Stimulated activated memory B cell treated with anti-CD40 and anti-IgM and Interleukin-4, amounts not matched to agents 10 μg/mL and 1 μg/mL and 100 μg/mL, for 72 hours (primary cell): Measurements from ENCODE around the gene SYT7.

Experiments used
- ATAC-seq: fragments of 150-1000 bp; cut with Tn5 transposase; 2 replicates; pipeline ENCODE4 v1.10.0; 2021
- H3K27ac Mint-ChIP-seq: one replicate; pipeline ENCODE4 v1.8.0; 2022; ENCODE audit warnings: mild to moderate bottlenecking, mixed read lengths
- H3K27me3 Mint-ChIP-seq: one replicate; pipeline ENCODE4 v1.8.0; 2022; ENCODE audit warnings: mixed read lengths
- H3K36me3 Mint-ChIP-seq: one replicate; pipeline ENCODE4 v1.8.0; 2022; ENCODE audit warnings: mixed read lengths
- H3K4me1 Mint-ChIP-seq: one replicate; pipeline ENCODE4 v1.8.0; 2022; ENCODE audit warnings: mixed read lengths
- H3K4me3 Mint-ChIP-seq: one replicate; pipeline ENCODE4 v1.8.0; 2022; ENCODE audit warnings: mild to moderate bottlenecking, moderate library complexity, mixed read lengths
- H3K9me3 Mint-ChIP-seq: one replicate; pipeline ENCODE4 v1.8.0; 2022; ENCODE audit warnings: mixed read lengths

SYT7 gene

DNA sequence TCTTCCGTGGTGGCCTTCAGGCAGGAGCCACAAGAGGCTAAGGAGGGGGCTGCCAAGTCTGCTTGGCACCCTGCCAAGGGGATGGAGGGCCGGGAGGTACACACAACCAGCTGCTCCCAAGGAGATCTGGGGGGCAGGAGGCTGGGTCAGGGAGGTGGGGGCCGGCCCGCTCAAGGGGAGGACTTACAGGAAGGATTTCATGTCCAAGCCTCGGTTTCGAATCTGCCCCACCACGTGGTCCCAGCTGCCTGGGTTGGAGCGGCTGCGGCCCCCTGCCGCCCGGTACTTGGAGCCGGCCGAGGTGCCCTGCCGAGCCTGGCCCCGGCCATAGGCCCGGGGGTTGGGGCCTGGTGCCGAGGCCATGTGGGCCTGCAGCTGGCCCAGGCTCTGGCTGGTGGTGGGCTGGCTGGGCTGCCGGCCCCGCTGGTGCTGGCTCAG, 38.8 kb downstream of the SYT7 start:
- Mint-ChIP-seq H3K27ac (no peak overlapping the region), H3K4me1 (peaks cover 12% of the 10 kb centered on the region), H3K27me3 (peaks cover 75% of the 10 kb centered on the region), H3K9me3 (no peaks in the 10 kb centered on the region), H3K4me3 (no peak overlapping the region), H3K36me3 (no peaks in the 10 kb centered on the region)
- ATAC-seq, result no peak

DNA sequence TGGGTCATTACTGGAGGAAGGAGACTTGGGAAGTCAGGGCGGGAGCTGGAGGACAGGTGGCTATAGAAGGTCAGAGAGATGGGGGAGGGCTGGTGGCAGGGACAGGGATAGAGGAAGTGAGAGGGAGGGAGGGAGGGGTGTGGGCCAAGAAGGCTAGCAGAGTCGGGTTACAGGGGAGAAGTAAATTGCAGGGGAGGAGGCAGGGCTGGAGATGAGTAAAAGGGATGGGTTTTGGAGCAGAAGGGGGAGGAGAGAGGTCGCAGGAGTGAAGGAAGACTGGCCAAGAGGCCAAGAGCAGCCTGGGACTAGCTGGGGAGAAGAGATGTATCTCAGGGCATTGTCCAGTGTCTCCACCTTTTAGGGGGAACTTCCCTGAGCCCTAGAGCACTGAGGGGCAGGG, 39.3 kb downstream of the SYT7 start:
- Mint-ChIP-seq H3K27ac (no peak overlapping the region), H3K27me3 (peaks cover 70% of the 10 kb centered on the region), H3K36me3 (no peaks in the 10 kb centered on the region)

DNA sequence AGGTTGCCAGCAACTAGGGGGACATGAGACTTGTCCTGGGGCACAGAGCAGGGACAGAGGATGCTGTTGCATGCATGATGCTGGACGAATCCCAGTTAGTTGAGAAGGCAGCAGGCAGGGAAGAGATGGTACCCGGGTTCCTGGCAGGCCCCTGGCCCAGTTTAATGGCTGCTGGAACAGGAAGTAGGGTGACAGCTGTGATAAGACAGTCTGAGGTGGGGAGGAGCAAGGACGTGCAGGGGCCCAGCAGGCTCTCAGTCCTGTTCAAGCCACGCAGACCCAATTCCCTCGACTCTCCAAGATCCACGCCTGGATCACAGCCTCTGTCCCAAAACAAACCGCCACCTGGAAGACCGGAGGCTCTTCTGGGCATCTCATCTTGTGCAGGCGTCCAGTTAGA, 40.3 kb downstream of the SYT7 start:
- H3K36me3 Mint-ChIP-seq, result no peaks in the 10 kb centered on the region
- no peak for ATAC-seq
- no peak overlapping the region for H3K4me3 Mint-ChIP-seq
- H3K27me3 Mint-ChIP-seq, result peaks cover 70% of the 10 kb centered on the region
- H3K27ac Mint-ChIP-seq, result no peak overlapping the region
- peaks cover 12% of the 10 kb centered on the region for H3K4me1 Mint-ChIP-seq
- H3K9me3 Mint-ChIP-seq, result no peaks in the 10 kb centered on the region

More for the DNA sequence above, 39.3 kb downstream of the SYT7 start:
- no peak for ATAC-seq
- H3K4me3 Mint-ChIP-seq, result no peak overlapping the region
- H3K4me1 Mint-ChIP-seq, result peaks cover 12% of the 10 kb centered on the region
- no peaks in the 10 kb centered on the region for H3K9me3 Mint-ChIP-seq

DNA sequence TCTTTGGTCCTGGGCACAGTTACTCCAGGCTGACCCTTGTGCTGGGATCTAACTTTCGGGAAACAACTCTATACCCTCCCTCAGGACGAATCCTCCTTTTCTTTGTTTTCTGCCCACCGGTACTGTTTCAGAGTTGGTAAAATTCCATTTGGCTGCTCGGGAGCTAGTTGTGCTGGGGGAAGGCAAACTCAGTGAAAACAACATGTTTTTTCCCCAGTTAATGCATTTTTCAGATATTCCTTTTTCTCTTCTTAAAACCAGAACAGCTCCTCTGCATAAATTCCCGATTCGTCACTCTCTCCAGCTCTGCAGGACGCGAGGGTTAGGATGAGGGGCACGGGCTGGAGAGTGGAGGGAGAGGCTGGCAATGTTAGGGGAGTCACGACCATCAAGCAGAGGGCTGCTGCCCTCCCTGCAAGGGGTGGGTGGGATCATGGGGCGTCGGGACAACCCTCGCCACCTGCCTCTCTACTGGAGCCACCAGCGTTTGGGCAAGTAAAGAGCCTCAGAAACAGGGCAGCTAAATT, 41.0 kb downstream of the SYT7 start:
- no peaks in the 10 kb centered on the region for H3K36me3 Mint-ChIP-seq
- H3K27me3 Mint-ChIP-seq, result peaks cover 70% of the 10 kb centered on the region
- no peak overlapping the region for H3K27ac Mint-ChIP-seq
- no peak overlapping the region for H3K4me3 Mint-ChIP-seq
- peaks cover 12% of the 10 kb centered on the region for H3K4me1 Mint-ChIP-seq
- ATAC-seq, result no peak
- H3K9me3 Mint-ChIP-seq, result no peaks in the 10 kb centered on the region

DNA sequence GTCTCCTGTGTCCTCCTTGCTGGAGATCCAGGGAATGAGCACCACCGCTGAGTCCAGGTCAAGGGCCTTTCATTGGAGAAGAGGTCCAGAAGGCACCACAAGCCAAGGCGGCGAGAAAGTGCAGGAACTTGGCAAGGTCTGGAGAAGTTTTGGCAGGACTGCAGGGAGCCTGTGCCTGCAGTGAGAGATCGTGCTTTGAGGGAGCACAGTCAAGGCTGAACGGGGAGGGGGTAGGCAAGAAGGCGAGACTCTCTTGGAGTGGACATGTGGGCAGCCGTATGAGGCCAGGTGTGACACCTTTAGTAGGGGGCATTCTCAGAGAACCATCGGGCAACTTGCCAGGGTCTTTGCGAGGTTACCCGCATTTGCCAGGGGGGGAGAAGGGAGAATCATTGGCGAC, 41.9 kb downstream of the SYT7 start:
- Mint-ChIP-seq H3K4me3 (no peak overlapping the region), H3K9me3 (no peaks in the 10 kb centered on the region), H3K27me3 (peaks cover 74% of the 10 kb centered on the region), H3K36me3 (no peaks in the 10 kb centered on the region), H3K27ac (no peak overlapping the region), H3K4me1 (peaks cover 12% of the 10 kb centered on the region)
- ATAC-seq, result no peak

DNA sequence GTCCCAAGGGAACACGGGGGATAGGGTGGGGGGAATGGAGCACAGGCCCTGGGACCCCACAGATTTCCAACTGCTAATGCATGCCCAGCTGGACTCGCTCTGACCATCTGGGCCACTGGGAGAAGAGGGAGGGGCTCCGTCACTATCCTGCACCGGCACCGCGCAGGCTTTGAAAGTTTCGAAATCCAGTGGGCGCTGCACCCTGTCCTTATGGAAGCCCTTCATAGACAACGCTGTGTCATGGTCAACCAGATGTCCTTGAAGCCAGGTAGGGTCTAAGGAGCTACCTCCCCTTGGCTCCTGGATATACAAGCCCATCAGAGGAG, 42.3 kb downstream of the SYT7 start:
- Mint-ChIP-seq H3K9me3 (no peaks in the 10 kb centered on the region), H3K4me3 (no peak overlapping the region), H3K36me3 (no peaks in the 10 kb centered on the region), H3K4me1 (peaks cover 12% of the 10 kb centered on the region), H3K27ac (no peak overlapping the region), H3K27me3 (peaks cover 74% of the 10 kb centered on the region)
- no peak for ATAC-seq

DNA sequence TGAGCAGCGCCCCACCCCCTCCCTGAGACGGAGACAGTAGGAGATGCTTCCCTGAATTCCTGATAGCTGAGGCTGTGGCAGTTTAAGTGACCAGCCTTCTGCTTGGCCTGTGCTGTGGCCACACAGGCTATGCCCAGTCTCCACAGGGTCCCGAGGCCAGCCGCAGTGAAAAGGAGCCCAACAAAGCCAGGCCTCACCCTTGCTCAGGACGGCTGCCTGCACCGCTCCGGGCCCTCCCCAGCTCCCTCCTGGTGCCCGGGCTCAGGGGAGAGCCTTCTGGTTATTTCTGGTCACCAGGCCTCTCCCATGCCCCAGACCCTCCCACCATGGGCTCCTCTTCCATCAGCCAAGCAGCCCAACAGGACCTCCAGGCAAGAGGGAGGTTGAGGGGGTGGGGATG, 43.5 kb downstream of the SYT7 start:
- H3K4me3 Mint-ChIP-seq, result no peak overlapping the region
- H3K27me3 Mint-ChIP-seq, result peaks cover 83% of the 10 kb centered on the region
- ATAC-seq, result no peak
- H3K9me3 Mint-ChIP-seq, result no peaks in the 10 kb centered on the region
- peaks cover 12% of the 10 kb centered on the region for H3K4me1 Mint-ChIP-seq
- H3K36me3 Mint-ChIP-seq, result no peaks in the 10 kb centered on the region
- H3K27ac Mint-ChIP-seq, result no peak overlapping the region

DNA sequence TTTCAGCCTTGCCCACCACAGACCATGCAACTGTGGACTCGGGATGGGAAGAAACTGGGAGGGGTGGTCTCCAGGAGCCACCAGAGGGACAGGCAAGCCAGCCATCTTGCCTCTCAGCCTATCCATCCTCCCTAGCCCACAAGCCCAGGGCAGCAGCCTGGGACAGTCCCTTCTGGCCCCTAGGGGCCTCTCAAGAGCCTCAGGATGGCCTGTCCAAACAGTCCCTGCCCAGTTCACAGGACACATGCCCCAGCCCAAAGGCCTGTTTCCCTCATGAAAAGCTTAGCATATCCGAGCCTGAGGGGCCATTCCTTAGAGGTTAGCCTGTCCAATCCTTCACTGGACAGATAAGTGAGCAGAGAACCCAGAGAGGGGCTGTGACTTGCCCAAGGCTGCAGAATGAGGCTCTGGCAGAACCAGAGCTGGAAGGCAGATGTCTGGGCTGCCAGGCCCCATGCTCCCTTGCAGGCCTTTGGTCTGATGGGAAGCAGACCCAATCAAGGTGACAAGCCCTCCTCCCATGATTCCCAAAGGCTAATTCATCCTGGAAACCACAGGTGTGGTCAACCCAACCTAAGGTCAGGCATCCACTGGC, 44.1 kb downstream of the SYT7 start:
- Mint-ChIP-seq H3K27ac (no peak overlapping the region), H3K27me3 (peaks cover 78% of the 10 kb centered on the region), H3K4me3 (no peak overlapping the region), H3K36me3 (no peaks in the 10 kb centered on the region), H3K4me1 (peaks cover 10% of the 10 kb centered on the region), H3K9me3 (no peaks in the 10 kb centered on the region)
- no peak for ATAC-seq

DNA sequence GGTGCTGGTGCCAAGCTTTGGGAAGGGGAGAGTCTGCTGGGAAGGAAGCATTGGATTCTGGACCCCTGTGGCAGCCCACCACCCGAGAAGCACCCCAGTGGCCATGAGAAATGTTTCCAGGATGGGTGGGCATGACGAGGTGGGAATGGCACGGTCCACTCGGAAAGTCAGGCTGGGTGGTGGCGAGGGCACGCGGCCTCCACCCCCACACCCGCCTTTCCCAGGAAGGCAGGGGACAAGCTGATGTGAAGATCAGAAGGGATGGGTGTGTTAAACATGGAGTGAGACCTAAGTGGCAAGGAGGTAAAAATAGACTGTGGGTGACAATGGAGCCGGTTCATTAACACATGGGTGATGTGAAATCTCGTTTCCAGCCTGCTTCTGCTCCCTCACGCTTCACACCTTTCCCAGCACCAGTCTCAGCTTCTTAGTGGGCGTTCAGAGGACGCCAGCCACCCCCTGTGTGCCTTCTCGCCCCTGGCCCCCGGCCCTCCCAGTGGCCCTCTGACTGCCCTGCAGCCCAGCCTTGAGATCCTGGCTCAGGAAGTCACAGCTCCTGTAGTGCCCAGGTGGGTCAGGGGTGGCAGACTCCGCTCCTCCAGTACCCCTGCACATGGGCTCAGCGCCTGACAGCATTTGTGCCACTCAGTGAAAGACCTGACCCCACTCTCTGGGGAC, 44.7 kb downstream of the SYT7 start:
- no peak for ATAC-seq
- Mint-ChIP-seq H3K36me3 (no peaks in the 10 kb centered on the region), H3K27me3 (peaks cover 76% of the 10 kb centered on the region), H3K4me3 (no peak overlapping the region), H3K9me3 (no peaks in the 10 kb centered on the region), H3K4me1 (peaks cover 4% of the 10 kb centered on the region), H3K27ac (no peak overlapping the region)

DNA sequence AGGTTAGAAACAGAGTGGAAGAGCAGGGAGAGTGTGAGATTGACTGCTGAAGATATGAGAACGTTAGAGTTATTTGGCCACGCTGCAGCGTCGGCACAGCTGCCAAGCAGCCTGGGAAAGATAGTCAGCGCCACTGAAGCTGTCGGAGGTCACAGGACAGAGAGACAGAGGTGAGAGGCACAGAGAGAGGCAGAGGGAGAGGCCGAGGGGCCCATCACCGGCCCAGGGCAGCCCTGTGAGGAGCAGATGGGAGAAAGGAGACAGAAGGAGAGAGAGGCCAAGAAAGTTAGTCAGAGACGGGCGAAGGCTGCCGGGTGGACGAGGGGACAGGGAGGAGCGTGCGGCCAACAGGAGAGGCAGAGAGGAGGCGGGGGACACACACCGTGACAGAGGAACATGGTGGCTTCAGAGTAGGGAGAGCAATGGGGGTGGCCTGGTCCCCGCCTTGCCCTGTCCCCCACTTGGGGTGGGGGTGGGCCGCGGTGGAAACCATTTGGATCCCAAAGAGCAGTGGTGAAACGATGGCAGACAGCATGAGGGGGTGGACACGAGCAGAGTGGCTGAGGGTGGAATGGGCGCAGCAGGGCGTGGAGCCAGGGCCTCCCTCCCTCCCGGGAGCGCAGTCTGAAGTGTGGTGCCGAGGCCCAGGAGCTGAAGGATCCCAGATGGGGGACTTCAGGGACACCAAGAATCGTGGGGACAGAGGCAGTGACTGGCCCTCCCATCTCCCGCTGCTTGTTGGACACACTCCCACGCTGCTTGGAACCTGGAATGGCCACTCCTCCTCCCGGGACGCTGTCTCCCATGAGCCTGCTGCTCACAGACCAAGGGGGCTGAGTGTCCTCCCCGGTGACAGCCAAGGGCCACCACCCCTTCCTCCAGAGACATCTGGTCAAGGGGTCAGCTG, 45.7 kb downstream of the SYT7 start:
- Mint-ChIP-seq H3K36me3 (no peaks in the 10 kb centered on the region), H3K4me1 (no peaks in the 10 kb centered on the region), H3K27ac (no peak overlapping the region), H3K9me3 (no peaks in the 10 kb centered on the region), H3K4me3 (no peak overlapping the region), H3K27me3 (peaks cover 79% of the 10 kb centered on the region)
- no peak for ATAC-seq

DNA sequence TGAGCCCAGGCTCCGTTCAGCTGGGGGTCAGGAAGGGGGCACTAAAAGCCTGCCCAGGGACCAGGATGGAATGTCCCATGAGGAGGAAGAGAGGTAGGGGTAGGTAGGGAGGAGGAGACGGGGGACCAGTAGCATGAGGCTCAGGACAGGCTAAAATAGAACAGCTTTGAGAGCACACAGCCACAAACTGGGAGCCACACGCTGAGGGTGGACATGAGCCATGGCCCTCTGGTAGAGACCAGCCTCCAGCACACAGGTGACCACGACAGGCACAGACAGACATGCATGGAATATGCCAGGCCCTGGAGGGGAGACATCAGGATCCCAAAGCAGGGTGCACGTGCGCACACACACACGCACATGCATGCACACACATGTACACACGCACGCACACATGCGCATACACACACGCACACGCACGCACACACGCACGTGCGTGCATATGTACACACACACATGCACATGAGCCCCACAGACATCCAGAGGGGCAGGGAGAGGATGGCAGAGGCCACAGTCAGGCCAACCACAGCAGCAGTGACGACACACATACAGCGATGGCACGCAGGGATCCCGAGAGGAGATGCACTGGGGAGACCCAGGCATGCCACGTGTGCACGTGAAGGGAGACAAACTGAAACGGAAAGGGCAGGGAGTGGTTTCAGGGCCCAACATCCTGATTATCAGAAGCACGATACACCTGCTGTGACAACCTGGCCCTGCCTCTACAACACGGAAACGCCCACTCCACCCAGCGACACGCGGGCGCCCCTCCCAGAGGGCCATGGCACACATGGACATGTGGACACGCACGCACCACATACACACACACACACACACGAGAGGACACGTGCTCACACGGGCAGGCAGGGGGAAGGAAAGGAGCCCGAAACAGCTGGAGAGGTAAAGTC, 46.6 kb downstream of the SYT7 start:
- no peaks in the 10 kb centered on the region for H3K36me3 Mint-ChIP-seq
- H3K4me3 Mint-ChIP-seq, result no peak overlapping the region
- H3K27ac Mint-ChIP-seq, result no peak overlapping the region
- H3K9me3 Mint-ChIP-seq, result no peaks in the 10 kb centered on the region
- ATAC-seq, result no peak
- peaks cover 79% of the 10 kb centered on the region for H3K27me3 Mint-ChIP-seq
- no peaks in the 10 kb centered on the region for H3K4me1 Mint-ChIP-seq

DNA sequence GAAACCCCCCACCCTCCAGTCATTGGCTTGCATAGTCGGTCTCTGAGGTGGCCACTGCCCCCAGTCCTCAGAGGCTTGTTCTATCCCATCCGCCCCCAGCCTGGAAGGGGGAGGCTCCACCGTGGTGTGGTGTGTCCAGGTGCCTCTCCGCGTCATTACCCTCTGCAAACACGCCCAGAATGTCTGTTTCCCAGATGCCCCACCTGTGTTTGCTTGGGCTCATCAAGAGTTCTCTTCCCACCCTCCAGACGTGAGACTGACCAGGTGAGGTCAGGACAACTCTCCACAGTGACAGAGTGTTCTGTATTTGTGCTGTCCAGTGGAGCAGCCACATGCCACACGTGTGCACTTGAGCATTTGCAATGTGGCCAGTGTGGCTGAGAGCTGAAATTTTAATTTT, 47.5 kb downstream of the SYT7 start:
- Mint-ChIP-seq H3K4me1 (no peaks in the 10 kb centered on the region), H3K4me3 (no peak overlapping the region), H3K9me3 (no peaks in the 10 kb centered on the region), H3K36me3 (no peaks in the 10 kb centered on the region), H3K27me3 (peaks cover 79% of the 10 kb centered on the region), H3K27ac (no peak overlapping the region)
- ATAC-seq, result no peak

DNA sequence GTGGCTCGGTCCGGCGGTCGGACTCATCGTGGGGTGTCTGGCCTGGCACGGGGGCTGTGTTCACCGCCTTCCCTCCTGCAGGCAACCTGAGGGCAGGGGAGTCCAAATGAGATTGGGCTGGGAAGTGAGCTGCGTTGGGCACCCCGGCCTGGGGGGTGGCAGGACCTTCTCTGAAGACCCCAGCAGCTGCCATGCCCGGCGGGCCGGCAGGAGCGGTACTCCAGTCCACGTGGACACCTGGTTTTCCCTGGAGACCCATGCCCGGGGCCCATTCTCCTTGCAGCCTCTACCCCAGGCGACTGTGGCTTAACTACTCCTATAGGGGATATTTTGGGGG, 47.9 kb downstream of the SYT7 start:
- Mint-ChIP-seq H3K27me3 (peaks cover 79% of the 10 kb centered on the region), H3K27ac (no peak overlapping the region), H3K9me3 (no peaks in the 10 kb centered on the region), H3K4me1 (no peaks in the 10 kb centered on the region), H3K4me3 (no peak overlapping the region), H3K36me3 (no peaks in the 10 kb centered on the region)
- ATAC-seq, result no peak

DNA sequence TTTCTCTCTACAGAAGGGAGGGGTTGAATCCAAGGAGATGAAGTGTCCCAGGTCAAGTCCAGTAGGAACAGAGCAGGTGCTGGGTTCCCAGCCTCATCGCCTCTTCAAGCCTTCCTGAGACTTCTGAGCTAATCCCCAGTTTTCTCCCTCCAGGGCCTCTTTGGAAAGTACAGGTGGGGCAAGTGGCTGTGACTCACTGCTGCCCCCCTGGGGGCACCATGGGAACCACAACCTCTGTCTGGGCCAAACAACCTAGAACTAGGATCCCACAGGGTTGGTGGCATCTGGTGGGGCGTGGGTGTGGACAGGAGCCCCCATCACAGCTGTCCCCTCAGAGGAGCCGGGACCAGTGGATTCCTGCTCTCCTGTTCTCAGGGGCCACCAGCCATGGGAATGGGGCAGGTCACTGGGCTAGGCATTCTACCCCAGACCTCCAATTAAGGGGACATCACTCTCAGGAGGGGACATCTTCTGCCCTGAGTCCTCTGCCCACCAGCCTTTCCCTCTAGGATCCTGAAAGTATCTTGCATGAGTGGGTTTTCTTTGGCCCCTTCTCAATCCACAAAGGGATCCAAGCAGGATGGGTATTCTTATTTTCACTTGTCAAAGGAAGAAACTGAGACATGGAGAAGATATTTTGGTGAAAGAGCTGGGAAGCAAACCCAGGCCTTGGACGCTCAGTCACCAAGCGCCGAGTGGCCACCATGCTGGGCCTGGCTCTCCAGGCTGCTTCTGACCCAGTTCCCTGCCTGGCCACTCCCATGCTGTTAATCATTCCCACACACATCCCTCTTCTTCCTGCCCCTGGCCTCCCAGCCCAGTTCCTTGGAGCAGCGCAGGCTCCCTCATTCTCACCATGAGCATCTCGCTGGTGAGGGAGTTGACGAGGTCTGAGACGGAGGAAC, 48.5 kb downstream of the SYT7 start:
- no peak overlapping the region for H3K4me3 Mint-ChIP-seq
- no peaks in the 10 kb centered on the region for H3K9me3 Mint-ChIP-seq
- peaks cover 79% of the 10 kb centered on the region for H3K27me3 Mint-ChIP-seq
- no peak overlapping the region for H3K27ac Mint-ChIP-seq
- H3K4me1 Mint-ChIP-seq, result no peaks in the 10 kb centered on the region
- no peak for ATAC-seq
- H3K36me3 Mint-ChIP-seq, result no peaks in the 10 kb centered on the region
